PFSK-1 (cell line): Measurements from ENCODE around the gene ZNF497.

ENCODE experiments used
- FOXP2 ChIP-seq: optimal IDR thresholded peaks from 2 replicates; pipeline ENCODE3; 2011; ENCODE audit warnings: borderline replicate concordance, control low read depth, inconsistent platforms; ENCODE audit not compliant: insufficient read depth; ENCODE audit errors: extremely low read length, extremely low read depth
- POLR2AphosphoS5 ChIP-seq: IDR thresholded peaks from 2 replicates; pipeline ENCODE4 v1.6.1; 2012; ENCODE audit warnings: low read depth, mild to moderate bottlenecking, control low read depth, low read length, moderate library complexity
- REST ChIP-seq, 2 experiments: IDR thresholded peaks; 2 replicates each; pipeline versions ENCODE4 v1.6.1 to v1.8.0; 2011 to 2012; ENCODE audit warnings: low read depth in 2 of 2, low read length in 2 of 2, control low read depth in 1 of 2, inconsistent platforms in 1 of 2, mild to moderate bottlenecking in 1 of 2, moderate library complexity in 1 of 2; ENCODE audit not compliant: insufficient read depth in 1 of 2
- SIN3A ChIP-seq: IDR thresholded peaks from 2 replicates; pipeline ENCODE4 v1.6.1; 2012; ENCODE audit warnings: mild to moderate bottlenecking, low read length, moderate library complexity, borderline replicate concordance; ENCODE audit not compliant: insufficient read depth
- TAF1 ChIP-seq: IDR thresholded peaks from 2 replicates; pipeline ENCODE4 v1.6.1; 2012; ENCODE audit warnings: low read length, control low read depth, borderline replicate concordance; ENCODE audit not compliant: insufficient read depth

The ZNF497 gene

GRCh38 chr19:58350001-58350861 lies 12.3 kb downstream of the ZNF497 start:
- TF ChIP-seq TAF1 (no peak), REST (IDR thresholded peaks at IDR 0.05; ENCODE audit: insufficient read depth in 1 of 2, low read depth in 2 of 2, low read length in 2 of 2) (no peak), POLR2AphosphoS5 (no peak), FOXP2 (no peak), SIN3A (no peak)

- TF ChIP-seq REST (IDR thresholded peaks at IDR 0.05; ENCODE audit: insufficient read depth in 1 of 2, low read depth in 2 of 2, low read length in 2 of 2) (no peak), TAF1 (no peak), POLR2AphosphoS5 (no peak), FOXP2 (no peak), SIN3A (no peak)
These were observed 13.0 kb downstream of the ZNF497 start for GRCh38 chr19:58349590-58349989.

GRCh38 chr19:58346961-58347929 lies 15.3 kb downstream of the ZNF497 start:
- peak; percentile 67 for TF ChIP-seq POLR2AphosphoS5
- peak; percentile 15 to 18; a peak in 1 of 4 replicates for TF ChIP-seq REST (IDR thresholded peaks at IDR 0.05; ENCODE audit: insufficient read depth in 1 of 2, low read depth in 2 of 2, low read length in 2 of 2)
- TF ChIP-seq TAF1: peak; percentile 47; the same call in 1 of the 2 replicates
- TF ChIP-seq SIN3A: 0 out of 2 replicates have a peak, but pooled peaks have one; percentile 24
- TF ChIP-seq FOXP2: no peak

GRCh38 chr19:58345558-58345957 lies 17.0 kb downstream of the ZNF497 start:
- no peak for TF ChIP-seq TAF1
- no peak for TF ChIP-seq REST (IDR thresholded peaks at IDR 0.05; ENCODE audit: insufficient read depth in 1 of 2, low read depth in 2 of 2, low read length in 2 of 2)
- no peak for TF ChIP-seq SIN3A
